ENCODE results near the gene TNFAIP2. TPM values are rescaled to one million over a fixed set of nuclear protein-coding genes. Genes with fewer than 3 reads are reported as not detected.

TNFAIP2 gene
- total and polyA plus RNA-seq, 2 of the 4 experiments (the other 2 are of a cell fraction), result 6.3 to 9.6 TPM

DNA sequence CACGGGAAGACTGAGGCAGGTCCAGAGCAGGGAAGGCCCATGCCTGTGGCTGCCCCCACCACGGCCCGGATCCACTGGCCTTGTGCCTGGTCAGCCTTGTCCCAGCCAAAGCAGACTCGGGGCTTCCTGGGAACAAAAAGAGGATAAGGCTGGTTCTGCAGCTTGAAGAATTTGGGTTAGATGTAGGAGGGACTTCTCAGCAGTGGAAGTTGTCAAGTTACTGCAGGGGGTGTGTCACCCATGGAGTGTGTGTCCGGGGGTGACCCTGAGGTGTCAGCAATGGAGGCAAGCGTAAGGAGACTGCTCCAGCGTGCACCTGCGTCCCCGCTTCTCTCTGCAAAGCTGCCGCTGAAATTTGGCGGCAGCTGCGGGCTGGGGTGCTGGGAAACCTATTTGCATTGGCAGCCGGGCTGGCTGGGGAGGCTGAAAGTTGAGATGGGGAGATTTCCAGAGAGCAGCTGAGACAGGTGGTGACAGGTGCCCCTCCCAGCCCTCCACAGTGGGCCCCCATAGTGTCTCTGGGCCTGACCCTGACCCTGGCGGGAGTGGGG, 12.5 kb upstream of the TNFAIP2 start (continued):
- TF ChIP-seq FOS (IDR thresholded peaks at IDR 0.05; ENCODE audit: low read depth, low read length) (no peak), RCOR1 (IDR thresholded peaks at IDR 0.05; ENCODE audit: insufficient replicate concordance, low read length) (no peak), CEBPB (IDR thresholded peaks at IDR 0.05; ENCODE audit: low read depth, low read length) (no peak), RAD21 (IDR thresholded peaks at IDR 0.05; ENCODE audit: low read length) (no peak), SMC3 (IDR thresholded peaks at IDR 0.05; ENCODE audit: low read depth, low read length) (no peak), MAZ (IDR thresholded peaks at IDR 0.05; ENCODE audit: borderline replicate concordance, low read depth, low read length) (no peak), MAFK (IDR thresholded peaks at IDR 0.05; ENCODE audit: low read depth, low read length) (no peak)

Data from IMR-90 (cell line).